Endothelial cell (in vitro differentiated cells): ENCODE results near the gene RNF169. TPM values are rescaled to one million over a fixed set of nuclear protein-coding genes. Genes with fewer than 3 reads are reported as not detected.

ENCODE experiments used
- DNase-seq: peaks from one replicate; pipeline ENCODE4 v3.0.0; 2021; ENCODE audit warnings: low spot score
- H3K27ac Mint-ChIP-seq: one replicate; pipeline ENCODE4 v1.8.0; 2021; ENCODE audit warnings: mixed read lengths, inconsistent platforms; ENCODE audit not compliant: unreplicated experiment
- H3K27me3 Mint-ChIP-seq: one replicate; pipeline ENCODE4 v1.8.0; 2021; ENCODE audit warnings: mild to moderate bottlenecking, moderate library complexity, mixed read lengths, inconsistent platforms; ENCODE audit not compliant: unreplicated experiment
- H3K36me3 Mint-ChIP-seq: one replicate; pipeline ENCODE4 v1.8.0; 2021; ENCODE audit warnings: mild to moderate bottlenecking, low read depth, mixed read lengths, inconsistent platforms; ENCODE audit not compliant: unreplicated experiment
- H3K4me1 Mint-ChIP-seq: one replicate; pipeline ENCODE4 v1.8.0; 2021; ENCODE audit warnings: mild to moderate bottlenecking, mixed read lengths, inconsistent platforms; ENCODE audit not compliant: unreplicated experiment
- H3K4me3 Mint-ChIP-seq: one replicate; pipeline ENCODE4 v1.8.0; 2021; ENCODE audit warnings: mild to moderate bottlenecking, mixed read lengths, inconsistent platforms; ENCODE audit not compliant: unreplicated experiment
- H3K9me3 Mint-ChIP-seq: one replicate; pipeline ENCODE4 v1.8.0; 2021; ENCODE audit warnings: mixed read lengths, inconsistent platforms; ENCODE audit not compliant: unreplicated experiment
- total RNA-seq: library from RNA; stranded (reverse); fragmentation: NEBNext Ultra II Directional; extraction: Animal tissue kit (Norgen Biotek cat#: 25700); gene quantifications from one replicate; pipeline ENCODE4 v1.2.1, GENCODE V29; 2021; ENCODE audit not compliant: unreplicated experiment
- TF ChIP-seq, protein P1 (sequence below): fragments of 200-600 bp; sonication (generic); IDR thresholded peaks from one replicate; pipeline ENCODE4 v1.5.0; 2021; ENCODE audit warnings: antibody characterized with exemption; ENCODE audit not compliant: unreplicated experiment

Gene RNF169
- total RNA-seq, 1 donor from 2014 or later, result 16.8 TPM

DNA sequence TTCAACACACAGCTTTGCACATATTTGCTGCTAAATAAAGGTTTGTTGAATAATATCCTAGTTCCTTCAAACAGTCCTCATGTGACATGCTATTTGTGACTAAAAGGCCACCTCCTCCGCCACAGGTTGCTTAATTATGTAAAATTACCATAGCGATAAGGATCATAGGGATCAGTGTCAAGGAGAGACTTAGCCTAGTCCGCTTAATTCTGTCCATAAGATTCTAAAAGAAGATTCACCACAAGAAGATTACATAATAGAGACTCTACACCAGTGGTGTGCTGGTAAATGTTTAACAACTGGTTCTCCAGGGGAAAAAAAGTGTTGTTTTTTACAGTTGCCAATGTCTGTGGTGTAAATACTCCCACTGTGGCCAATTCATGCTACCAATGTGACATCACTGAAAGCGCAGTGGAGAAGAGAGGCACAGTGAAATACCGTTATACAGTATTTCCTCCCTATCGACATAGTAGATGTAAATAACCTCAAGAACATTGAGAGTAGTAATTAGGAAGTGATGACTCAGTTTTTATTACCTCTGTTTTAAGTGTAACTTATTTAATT is 13.2 kb upstream of the RNF169 start:
- no peaks in the 10 kb centered on the region for H3K9me3 Mint-ChIP-seq
- no peak overlapping the region for H3K4me3 Mint-ChIP-seq
- no peak overlapping the region for H3K27ac Mint-ChIP-seq
- TF ChIP-seq, protein P1, sequence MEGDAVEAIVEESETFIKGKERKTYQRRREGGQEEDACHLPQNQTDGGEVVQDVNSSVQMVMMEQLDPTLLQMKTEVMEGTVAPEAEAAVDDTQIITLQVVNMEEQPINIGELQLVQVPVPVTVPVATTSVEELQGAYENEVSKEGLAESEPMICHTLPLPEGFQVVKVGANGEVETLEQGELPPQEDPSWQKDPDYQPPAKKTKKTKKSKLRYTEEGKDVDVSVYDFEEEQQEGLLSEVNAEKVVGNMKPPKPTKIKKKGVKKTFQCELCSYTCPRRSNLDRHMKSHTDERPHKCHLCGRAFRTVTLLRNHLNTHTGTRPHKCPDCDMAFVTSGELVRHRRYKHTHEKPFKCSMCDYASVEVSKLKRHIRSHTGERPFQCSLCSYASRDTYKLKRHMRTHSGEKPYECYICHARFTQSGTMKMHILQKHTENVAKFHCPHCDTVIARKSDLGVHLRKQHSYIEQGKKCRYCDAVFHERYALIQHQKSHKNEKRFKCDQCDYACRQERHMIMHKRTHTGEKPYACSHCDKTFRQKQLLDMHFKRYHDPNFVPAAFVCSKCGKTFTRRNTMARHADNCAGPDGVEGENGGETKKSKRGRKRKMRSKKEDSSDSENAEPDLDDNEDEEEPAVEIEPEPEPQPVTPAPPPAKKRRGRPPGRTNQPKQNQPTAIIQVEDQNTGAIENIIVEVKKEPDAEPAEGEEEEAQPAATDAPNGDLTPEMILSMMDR, result no peak
- H3K27me3 Mint-ChIP-seq, result peaks cover 23% of the 10 kb centered on the region
- peaks cover 4% of the 10 kb centered on the region for H3K36me3 Mint-ChIP-seq
- no peak for DNase-seq
- peaks cover 7% of the 10 kb centered on the region for H3K4me1 Mint-ChIP-seq

DNA sequence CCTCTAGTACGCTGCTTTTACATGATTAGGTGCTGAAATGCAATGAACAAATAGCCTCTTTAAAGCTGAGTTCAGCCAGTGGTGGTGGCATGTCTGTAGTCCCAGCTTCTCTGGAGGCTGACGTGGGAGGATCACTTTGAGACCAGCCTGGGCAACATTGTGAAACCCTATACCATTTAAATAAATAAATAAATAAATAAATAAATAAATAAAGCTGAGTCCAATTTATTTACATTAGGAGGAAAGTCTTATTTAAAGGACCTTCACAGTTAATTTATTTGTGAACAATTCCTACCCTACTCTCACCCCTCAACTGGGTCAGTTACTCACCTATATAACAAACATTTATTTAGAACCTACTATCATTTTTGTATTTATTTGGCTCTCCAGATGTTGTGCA is 12.6 kb upstream of the RNF169 start:
- Mint-ChIP-seq H3K27me3 (peaks cover 18% of the 10 kb centered on the region), H3K4me3 (no peak overlapping the region), H3K4me1 (peaks cover 7% of the 10 kb centered on the region), H3K27ac (no peak overlapping the region), H3K9me3 (no peaks in the 10 kb centered on the region), H3K36me3 (peaks cover 4% of the 10 kb centered on the region)
- no peak for DNase-seq
- TF ChIP-seq, protein P1, result no peak

DNA sequence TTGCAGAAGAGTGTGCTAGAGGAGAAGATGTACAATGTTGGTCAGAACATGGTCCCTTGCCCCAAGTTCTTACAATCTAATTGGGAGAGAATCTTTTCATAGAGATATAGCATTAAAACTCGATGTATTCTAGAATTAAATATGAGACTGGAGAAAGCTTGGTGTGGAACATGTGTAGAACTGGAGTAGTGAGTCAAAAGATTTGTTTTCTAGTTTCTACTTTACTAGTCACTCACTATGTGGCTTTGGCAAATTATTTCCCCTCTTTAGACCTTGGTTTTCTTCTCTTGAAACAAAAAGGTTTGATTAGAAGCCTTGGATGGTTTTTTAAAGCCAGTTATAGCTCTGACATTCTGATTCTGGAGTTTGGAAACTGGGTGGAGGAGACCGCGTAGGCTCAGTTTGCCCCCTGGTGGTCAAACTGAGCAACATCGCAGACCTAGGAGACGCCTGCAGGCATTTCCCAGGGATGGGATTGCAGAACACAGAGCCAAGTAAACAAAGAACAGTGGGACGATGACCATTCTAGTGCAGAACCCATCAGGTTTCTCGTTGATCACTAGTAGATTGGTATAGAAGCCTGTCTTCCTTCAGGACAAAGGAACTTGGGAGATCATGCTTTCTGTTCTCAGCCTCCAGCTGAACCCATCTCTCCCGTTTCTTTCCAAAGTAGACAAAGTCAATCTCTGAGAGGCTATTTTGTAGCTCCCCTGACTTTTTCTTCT is 8.9 kb upstream of the RNF169 start:
- H3K36me3 Mint-ChIP-seq, result no peaks in the 10 kb centered on the region
- H3K9me3 Mint-ChIP-seq, result no peaks in the 10 kb centered on the region
- no peak overlapping the region for H3K4me3 Mint-ChIP-seq
- peaks cover 1% of the 10 kb centered on the region for H3K27me3 Mint-ChIP-seq
- TF ChIP-seq, protein P1, result peak; percentile 89
- peaks cover 2% of the 10 kb centered on the region for H3K4me1 Mint-ChIP-seq
- DNase-seq, result peak; percentile 55
- no peak overlapping the region for H3K27ac Mint-ChIP-seq

DNA sequence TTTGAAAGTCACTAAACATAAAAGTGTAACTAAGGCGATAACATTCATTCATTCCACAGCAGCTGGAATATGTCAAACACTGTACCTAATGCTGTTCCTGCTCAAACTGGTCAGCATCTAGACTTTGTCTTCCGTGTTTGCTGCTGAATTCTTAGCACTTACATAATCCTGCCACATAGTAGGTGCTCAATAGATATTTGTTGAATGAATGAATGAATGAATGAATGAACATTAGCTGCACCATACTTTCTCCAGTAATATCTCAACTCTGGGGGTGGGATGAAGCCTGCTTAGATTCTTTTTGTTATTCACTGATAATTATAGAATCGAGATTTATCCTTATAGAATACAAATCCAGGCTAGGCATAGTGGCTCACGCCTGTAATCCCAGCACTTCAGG is 6.6 kb upstream of the RNF169 start:
- H3K9me3 Mint-ChIP-seq, result no peaks in the 10 kb centered on the region
- TF ChIP-seq, protein P1, result no peak
- H3K27ac Mint-ChIP-seq, result no peak overlapping the region
- no peak for DNase-seq
- H3K27me3 Mint-ChIP-seq, result peaks cover 1% of the 10 kb centered on the region
- no peaks in the 10 kb centered on the region for H3K36me3 Mint-ChIP-seq
- H3K4me3 Mint-ChIP-seq, result no peak overlapping the region
- peaks cover 7% of the 10 kb centered on the region for H3K4me1 Mint-ChIP-seq

DNA sequence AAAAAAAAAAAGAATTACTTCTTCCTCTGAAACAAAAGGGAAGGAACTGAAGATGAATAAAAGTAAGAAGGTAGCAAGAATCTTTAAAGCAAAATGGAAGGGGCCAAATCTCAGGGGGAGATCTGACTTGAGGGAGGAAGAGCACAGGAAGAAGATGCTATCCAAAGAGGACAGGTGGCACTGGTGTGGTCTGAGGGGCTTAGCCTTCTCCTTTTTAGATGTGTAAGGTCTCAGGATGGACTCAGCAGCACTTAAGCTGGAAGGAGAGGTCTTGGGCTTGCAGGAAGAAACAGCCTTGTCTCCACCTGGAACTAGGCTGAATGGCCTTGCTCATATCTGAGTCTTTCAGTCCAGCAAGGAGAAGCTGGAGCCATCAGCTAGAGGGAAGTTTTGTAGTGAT is 5.0 kb upstream of the RNF169 start:
- H3K4me3 Mint-ChIP-seq, result no peak overlapping the region
- peaks cover 17% of the 10 kb centered on the region for H3K4me1 Mint-ChIP-seq
- H3K27ac Mint-ChIP-seq, result no peak overlapping the region
- DNase-seq, result no peak
- no peaks in the 10 kb centered on the region for H3K36me3 Mint-ChIP-seq
- TF ChIP-seq, protein P1, result no peak
- no peaks in the 10 kb centered on the region for H3K9me3 Mint-ChIP-seq
- H3K27me3 Mint-ChIP-seq, result peaks cover 6% of the 10 kb centered on the region
